Choroid plexus epithelial cell (primary cell): ENCODE measurements around the gene CRMP1.

Experiments
- DNase-seq: peaks from one replicate; pipeline ENCODE4 v3.0.0-alpha.2; 2010; ENCODE audit warnings: low read depth
- H3K4me3 ChIP-seq: 2 replicates; pipeline ENCODE4 v1.5.1; 2011; ENCODE audit warnings: low read depth, mild to moderate bottlenecking, control low read depth, low read length, moderate library complexity
- TF ChIP-seq, protein P1 (sequence below): conservative IDR thresholded peaks from 2 replicates; pipeline ENCODE4 v1.5.1; 2011; ENCODE audit warnings: low read depth, mild to moderate bottlenecking, control low read depth, inconsistent platforms, low read length, moderate library complexity

Gene CRMP1

DNA sequence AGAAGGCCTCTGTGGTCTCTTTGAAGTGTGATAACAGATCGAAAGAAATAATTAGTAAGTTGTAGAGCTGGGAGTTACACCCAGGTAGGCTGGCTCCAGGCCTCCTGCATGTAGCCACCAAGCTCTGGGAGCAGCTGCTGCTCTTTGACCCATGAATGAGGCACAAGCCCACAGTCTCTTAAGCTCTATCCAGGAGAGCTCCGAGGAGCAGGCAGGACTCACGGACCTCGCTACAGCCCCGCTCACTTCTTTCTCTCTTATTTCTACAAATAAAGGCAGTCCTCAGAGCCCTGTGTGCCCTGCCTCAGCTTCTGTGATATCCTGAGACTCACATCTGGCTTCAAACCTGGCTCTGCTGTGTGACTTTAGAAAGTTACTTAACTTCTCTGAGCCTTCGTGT is 95.0 kb downstream of the CRMP1 start:
- TF ChIP-seq, protein P1, sequence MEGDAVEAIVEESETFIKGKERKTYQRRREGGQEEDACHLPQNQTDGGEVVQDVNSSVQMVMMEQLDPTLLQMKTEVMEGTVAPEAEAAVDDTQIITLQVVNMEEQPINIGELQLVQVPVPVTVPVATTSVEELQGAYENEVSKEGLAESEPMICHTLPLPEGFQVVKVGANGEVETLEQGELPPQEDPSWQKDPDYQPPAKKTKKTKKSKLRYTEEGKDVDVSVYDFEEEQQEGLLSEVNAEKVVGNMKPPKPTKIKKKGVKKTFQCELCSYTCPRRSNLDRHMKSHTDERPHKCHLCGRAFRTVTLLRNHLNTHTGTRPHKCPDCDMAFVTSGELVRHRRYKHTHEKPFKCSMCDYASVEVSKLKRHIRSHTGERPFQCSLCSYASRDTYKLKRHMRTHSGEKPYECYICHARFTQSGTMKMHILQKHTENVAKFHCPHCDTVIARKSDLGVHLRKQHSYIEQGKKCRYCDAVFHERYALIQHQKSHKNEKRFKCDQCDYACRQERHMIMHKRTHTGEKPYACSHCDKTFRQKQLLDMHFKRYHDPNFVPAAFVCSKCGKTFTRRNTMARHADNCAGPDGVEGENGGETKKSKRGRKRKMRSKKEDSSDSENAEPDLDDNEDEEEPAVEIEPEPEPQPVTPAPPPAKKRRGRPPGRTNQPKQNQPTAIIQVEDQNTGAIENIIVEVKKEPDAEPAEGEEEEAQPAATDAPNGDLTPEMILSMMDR: no peak
- DNase-seq: no peak
- H3K4me3 ChIP-seq: no peak overlapping the region

DNA sequence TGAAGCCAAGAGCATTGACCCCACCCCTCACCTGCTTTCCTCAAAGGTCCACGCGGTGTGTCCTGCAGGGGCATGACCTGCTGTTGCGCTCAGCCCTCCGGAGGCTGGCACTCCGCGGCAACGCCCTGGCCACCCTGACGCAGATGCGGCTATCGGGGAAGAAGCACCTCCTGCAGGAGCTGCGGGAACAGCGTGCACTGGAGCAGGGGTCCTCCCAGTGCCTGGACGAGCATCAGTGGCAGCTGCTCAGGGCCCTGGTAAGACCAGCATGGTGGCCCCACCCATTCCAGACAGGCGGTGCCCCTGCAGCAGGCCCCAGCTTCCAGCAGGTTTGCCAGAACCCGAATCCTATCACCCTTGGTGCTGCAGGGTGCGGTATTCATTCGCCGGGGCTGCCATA is 95.9 kb downstream of the CRMP1 start:
- H3K4me3 ChIP-seq: no peak overlapping the region
- TF ChIP-seq, protein P1: no peak
- no peak for DNase-seq

DNA sequence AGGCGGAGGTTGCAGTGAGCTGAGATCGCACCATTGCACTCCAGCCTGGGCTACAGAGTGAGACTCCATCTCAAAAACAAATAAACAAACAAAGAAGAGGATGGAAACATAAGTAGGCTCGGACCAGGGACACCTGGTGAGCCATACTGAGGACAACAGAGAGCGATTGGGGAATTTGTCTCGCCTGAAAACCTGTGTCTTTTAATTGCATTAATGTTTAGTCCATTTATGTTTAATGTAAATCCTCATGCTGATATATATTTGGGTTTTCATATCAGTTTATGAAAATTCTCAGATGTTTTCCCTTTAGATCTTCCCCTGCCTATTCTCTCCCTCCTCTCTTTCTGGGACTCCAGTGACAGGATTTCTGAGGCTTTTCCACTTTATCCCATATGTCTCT is 97.3 kb downstream of the CRMP1 start:
- TF ChIP-seq, protein P1: no peak
- DNase-seq: no peak
- no peak overlapping the region for H3K4me3 ChIP-seq

DNA sequence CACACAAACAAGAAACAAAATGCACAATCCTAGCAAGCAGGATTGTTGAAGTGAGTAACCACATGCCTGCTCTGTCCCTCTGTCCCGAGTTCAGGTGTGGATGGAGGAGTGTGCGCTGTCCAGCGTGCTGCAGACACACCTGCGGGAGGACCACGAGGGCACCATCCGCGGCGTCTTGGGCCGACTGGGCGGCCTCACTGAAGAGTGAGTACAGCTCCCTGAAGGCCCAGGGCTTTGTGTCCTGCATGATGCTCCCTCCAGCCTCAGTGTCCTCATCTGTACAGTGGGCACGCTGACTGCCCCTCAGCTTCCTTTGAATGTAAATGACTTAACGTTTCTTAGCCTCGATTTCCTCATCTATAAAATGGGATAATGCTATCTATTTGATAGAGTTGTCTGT is 99.4 kb downstream of the CRMP1 start:
- DNase-seq: no peak
- TF ChIP-seq, protein P1: no peak
- H3K4me3 ChIP-seq: no peak overlapping the region

DNA sequence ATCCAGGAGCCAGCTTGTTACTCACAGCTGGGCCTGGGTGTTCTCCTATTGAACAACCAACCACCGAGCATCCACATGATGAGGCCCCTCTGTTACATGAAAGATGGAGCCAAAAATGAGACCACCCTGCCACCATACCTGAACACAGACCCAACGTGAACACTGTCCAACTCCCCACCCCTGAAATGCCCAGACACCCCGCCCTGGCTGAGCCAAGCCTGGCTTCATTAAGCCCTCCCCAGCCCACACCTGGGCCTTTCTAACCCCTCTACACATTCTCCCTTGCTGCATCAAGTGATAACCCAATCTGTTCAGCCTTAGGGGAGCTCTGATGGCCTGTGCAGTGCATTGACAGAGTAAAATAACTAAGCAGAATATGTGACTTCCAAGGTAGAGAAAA is 101.2 kb downstream of the CRMP1 start:
- no peak for DNase-seq
- TF ChIP-seq, protein P1: no peak

DNA sequence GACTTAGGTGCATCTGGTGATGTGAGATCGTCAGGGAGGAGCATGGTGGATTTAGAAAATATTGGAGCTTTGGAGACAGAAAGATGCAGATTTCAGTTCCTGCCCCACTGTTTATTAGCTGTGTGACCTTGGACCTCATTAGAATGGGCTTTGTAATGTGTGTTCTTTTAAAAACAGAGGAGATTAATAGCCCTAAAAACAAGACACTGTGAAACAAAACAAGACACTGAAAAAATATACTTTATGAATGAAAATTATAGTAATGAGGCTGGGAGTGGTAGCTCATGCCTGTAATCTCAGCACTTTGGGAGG is 102.4 kb downstream of the CRMP1 start:
- DNase-seq: no peak
- no peak overlapping the region for H3K4me3 ChIP-seq
- TF ChIP-seq, protein P1: no peak

More for the DNA sequence above, 101.2 kb downstream of the CRMP1 start:
- H3K4me3 ChIP-seq: no peak overlapping the region

DNA sequence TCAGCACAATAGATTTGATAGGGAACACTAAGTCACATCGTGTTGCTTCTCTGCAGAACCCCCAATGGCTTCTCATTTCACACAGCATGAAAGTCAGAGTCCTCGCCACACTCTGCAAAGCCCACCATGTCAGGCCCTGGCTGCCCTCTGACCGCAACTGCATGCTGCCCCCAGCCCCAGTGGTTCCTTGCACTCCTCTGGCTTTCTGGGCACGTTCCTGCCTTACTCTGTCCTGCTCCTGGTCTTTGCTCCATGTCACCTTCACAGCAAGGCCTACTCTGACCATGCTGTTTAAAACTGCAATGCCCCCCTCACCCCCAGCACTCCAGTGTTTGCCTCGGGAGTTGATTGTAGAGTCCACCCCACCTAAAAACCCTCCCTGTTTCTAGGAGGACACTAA is 103.7 kb downstream of the CRMP1 start:
- DNase-seq: no peak
- H3K4me3 ChIP-seq: no peak overlapping the region

More for the DNA sequence above, 103.7 kb downstream of the CRMP1 start:
- TF ChIP-seq, protein P1: no peak
